GOT3 (cell line): ENCODE measurements around the gene RAB11FIP2.

Source experiments
- DNase-seq: peaks from one replicate; lab custom pipeline; 2025; ENCODE audit warnings: mixed read lengths; lab: John Stamatoyannopoulos, UW

RAB11FIP2 gene

DNA sequence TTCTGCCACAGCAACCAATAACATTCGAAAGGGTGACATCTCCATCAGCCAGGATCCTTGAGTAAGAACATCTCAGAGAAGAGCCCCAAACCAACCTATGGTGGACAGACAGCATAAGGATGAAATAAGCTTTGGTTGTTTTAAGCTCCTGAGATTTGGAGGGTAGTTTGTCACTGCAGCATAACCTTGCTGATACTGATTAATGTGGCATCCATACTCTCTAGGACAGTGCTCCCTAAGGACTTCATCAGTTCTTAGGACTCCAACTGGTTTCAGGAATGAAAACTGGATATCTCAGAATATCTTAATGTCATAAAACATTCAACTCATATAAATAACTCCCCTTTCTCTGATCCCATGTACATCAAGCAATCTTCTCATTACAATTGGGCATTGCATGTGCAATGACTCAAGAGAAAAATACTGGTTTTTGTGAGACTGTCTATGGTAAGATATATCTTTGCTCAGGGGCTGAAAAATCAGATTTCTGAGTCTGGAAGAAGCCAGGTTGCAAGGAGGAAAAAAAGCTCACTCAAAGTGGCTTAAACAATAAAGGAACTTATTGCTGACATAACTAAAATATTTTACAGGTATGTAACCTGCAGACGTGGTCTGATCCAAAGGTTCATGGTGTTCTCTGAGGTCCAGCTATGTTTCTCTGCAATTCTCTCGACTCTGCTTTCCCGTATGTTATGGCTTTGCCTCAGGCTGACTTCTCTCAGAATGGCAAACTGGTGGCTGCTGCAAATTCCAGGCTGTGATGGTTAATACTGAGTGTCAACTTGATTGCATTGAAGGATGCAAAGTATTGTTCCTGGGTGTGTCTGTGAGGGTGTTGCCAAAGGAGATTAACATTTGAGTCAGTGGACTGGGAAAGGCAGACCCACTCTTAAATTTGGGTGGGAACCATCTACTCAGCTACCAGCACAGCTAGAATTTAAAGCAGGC is 65.7 kb downstream of the RAB11FIP2 start:
- DNase-seq, result no peak

DNA sequence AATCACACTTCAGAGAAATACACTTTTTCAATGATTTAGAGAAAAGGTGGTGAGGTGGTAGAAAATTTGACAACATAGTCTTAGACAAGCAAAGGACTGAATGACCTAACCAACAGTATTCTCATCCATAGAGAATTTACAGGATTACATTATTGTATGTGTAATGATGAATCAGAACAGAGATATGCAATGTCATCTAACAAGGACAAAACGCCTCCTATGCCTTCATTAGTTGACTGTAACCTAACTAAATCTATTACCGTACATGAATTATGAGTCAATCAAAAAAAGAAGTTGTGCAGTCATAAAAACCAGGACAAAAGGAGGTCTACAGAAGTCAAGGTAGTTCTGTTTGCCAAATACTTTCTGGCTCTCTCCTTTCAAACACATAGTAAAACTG is 66.5 kb downstream of the RAB11FIP2 start:
- no peak for DNase-seq

DNA sequence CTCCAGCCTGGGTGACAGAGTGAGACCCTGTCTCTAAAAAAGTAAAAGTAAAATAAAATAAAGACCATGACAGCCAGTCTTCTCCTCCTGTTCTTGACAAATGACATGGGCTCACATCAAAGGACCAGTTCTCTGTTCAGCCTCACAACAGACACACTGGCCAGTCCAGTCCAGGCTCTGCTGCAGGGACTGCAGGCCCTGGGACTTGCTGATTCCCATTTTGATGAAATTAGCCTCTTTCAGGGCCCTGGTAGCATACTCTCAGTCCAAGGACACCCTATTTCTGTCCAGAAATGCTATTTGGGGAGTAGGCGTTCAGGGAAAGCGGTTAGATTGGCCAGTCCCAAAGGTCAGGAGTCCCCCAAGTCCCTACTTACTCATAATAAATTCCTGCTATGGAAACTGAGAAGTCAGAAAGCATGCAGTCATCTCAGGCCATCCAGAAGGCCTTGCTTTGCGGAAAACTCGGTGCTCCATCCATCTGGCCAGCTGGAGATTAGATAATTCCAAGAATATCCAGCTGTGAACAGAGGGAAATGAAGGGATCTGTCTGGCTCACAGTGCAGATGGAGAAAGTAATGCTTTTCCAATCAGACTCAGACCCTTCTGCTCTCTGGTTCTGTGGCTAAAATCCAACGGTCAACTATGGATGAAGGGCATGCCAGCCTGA is 74.4 kb downstream of the RAB11FIP2 start:
- no peak for DNase-seq

DNA sequence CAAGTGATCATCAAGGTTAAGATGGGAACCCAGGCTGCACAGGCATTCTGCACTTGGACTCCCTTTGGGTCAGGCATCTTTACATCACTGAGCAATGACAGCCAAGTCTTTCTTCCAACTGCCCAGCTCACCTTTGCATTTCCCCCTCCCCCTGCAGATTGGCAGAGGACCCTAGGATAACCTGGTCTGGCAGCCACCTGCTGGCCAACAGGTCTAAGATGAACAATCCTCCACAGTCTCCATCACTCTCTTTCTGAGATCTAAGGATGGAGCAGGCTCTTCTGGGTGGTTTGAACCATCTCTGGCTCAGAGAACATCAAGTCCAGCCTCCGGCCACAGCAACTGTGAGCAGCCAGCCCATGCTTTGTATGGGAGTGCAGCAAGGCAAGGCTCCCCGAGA is 75.8 kb downstream of the RAB11FIP2 start:
- no peak for DNase-seq

DNA sequence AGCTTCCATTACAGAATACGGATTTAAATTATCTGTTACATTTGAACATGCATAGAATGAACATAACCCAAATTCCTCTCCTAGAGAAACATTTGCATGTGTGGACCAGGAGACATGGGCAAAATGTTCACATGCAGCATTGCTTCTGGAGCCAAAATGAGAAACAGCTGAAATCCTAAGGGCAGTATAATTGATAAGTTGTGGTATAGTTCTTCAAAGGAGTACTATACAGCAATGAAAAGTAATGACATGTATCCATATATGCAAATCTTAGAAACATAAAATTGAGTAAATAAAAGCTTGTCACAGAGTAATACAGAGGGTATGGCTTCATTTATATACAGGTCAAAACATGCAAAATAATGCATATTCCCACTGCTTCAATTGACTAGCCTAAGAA is 77.1 kb downstream of the RAB11FIP2 start:
- no peak for DNase-seq

DNA sequence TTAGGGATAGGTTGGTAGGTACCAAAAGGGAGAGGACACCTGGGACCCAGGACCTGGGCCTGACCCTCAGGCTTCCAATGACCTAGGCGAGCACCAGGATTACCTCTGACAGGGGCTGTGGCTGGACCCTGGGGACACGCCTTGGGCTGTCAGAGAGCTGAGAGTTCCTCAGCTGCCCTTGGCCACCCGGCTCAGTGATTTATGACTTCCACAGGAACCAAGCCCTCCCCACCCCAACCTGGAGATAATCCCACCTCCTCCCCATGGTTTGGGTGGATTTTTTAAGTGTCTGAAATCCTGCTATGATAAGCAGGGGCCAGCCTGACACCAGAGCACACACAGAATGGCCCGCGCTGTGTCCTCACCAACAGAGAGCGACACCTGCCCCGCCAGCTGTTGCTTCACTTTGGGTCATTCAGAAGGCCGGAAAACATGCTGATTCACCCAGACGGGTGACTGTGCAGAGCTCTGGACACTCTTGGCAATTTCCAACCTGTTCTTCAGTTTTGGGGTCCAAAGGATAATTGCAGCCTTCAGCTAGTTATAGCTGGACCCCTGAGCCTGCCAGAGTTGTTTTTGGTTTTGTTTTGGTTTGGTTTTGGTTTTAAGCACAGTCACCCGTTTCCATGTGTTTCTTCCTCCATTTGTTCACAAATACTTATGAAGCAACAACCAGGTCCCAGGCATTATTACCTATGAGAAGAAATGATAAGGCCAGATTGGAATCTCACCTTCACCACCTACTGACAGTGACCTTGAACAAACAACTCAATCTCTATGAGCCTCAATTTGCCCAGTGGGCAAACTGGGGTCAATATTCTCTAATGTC is 78.2 kb downstream of the RAB11FIP2 start:
- DNase-seq, result no peak

DNA sequence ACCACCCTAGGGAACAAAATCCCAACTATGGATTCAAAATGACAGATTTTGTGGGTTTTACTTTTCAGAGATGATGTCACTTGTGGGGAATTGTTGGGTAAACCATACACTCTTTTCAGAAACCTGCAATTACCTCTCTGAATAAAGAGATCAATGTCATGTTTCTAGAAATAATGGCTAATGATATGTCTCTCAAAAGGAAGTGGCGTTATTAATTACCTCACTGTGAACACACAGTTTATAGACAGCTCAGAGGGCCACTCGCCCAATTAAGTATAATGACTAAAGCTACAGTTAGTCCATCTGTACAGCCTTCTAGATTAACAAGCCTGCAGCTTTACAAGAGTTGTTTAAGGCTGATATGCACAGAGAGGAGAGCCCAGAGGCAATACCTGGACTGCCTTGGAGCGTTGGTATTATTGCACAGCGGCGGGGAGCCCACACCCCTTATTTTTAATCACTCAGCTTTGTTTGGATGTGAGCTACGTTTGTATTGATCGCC is 79.5 kb downstream of the RAB11FIP2 start:
- no peak for DNase-seq

DNA sequence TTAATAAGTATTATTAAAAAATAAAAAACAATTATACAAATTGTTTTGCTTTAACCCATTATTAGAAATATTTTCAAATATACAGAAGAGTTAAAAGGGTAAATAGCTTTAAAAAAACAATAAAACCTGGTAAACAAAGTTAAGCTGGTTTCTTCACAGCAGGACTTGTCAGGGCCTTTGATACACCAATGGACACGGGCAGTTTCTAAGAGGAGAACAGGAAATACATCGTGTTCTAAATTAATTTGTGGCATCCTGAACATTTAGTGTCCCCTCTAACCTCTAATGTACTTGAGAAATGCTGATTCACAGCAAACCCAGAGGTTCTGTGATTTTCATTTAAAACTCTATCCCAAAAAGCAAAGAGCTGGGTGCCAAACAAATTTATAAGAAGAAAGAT is 80.8 kb downstream of the RAB11FIP2 start:
- DNase-seq, result no peak

DNA sequence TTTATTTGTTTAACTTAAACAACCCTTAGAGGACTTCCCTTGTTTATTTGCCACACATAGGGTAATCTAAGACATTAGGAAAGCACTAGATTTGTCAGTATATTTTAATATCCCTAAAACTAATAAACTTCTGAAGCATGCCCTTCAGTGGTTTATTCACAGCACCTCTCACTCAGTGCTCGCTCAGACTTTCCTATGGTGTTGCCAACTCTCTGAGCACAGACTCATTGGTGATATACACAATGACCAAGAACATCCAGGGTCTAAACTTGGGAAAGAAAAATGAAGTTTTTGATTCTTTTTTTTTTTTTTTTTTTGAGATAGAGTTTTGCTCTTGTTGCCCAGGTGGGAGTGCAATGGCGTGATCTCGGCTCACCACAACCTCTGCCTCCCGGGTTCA is 82.2 kb downstream of the RAB11FIP2 start:
- DNase-seq, result no peak

DNA sequence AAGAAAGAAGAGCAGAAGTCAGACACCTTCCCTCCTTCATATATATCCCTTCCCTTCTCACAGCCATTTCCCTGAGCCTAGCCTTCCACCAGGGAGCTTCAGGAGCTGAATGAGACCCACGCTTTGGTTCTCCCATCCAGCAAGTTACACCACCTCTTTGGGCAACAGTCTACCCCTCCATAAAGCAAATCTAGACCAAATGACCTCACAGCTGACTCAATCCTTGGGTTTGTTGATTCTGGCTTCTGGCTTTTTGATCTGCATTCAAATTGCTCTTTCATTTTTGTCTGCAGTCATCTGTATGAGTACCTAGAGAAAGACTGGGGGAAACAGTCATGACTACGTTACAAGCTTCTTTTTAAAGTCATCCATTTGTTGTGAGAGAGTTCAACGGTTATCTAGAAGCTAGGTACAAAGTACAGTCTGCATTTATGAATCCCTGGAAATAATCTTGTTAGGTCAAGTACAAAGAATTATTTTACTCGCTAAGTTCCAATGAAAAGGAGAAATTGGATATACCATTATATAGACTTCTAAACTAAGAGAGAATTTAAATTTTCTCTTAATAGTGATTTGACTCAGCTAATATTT is 86.3 kb downstream of the RAB11FIP2 start:
- DNase-seq, result no peak

DNA sequence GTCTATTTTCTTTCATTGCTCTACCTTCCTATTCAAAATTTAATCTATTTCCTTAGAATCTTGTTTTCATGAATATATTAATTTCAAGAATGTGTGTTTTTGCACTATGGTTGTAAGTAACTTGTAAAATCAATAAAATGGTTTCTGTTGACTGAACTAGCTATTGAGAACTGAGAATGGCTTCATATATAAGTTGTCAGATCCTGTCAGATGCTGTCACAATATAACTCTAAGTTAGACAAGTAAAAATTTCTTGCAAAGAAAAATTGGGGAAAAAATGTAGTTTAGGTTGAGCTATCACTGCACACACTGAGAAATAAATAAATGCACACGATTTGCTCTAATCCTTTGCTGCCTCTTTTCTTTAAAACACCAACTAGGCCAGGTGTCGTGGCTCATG is 89.8 kb downstream of the RAB11FIP2 start:
- DNase-seq, result no peak

DNA sequence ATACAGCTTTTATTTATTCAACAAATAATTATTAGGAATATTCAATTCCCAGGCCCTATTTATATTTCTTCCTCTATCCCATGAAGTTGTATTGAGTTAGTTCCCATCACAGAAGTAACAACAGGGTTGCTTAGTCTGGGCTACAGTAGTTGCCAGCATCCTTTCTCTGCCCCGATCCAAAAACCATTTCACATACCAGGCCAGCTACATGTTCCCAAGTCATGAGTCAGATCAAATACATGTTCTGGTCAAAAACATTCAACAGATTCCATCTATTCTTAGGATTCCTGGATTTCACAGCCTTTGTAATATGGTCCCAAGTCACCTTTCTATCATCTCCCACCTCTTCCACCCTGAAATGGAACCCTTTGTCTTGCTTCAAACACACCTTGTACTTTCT is 91.6 kb downstream of the RAB11FIP2 start:
- DNase-seq, result no peak
